Activated CD4-positive, alpha-beta T cell treated with anti-CD3 and anti-CD28 coated beads, Interleukin-2, amount 10 ng/mL, durations not matched to agents 7 days and 5 days (primary cell): ENCODE data around the gene DLGAP1. TPM values are rescaled to one million over a fixed set of nuclear protein-coding genes. Genes with fewer than 3 reads are reported as not detected.

Experiments used
- CTCF ChIA-PET: fragments of 350-600 bp; sonication (Branson Sonifier 250); formaldehyde crosslinking; loops from one replicate; lab custom pipeline; 2021; ENCODE audit warnings: antibody characterized with exemption; lab: Charles Lee
- POLR2A ChIA-PET: fragments of 350-600 bp; sonication (Branson Sonifier 250); formaldehyde crosslinking; loops from one replicate; lab custom pipeline; 2021; ENCODE audit warnings: antibody characterized with exemption; lab: Charles Lee
- DNase-seq: peaks from one replicate; pipeline ENCODE4 v3.0.0-alpha.2; 2020
- H3K27ac Mint-ChIP-seq: one replicate; pipeline ENCODE4 v1.8.0; 2021; ENCODE audit warnings: mild to moderate bottlenecking, moderate library complexity, mixed read lengths
- H3K27me3 Mint-ChIP-seq: one replicate; pipeline ENCODE4 v1.8.0; 2021; ENCODE audit warnings: mixed read lengths
- H3K36me3 Mint-ChIP-seq: one replicate; pipeline ENCODE4 v1.8.0; 2021; ENCODE audit warnings: low read depth, mixed read lengths
- H3K4me1 Mint-ChIP-seq: one replicate; pipeline ENCODE4 v1.8.0; 2021; ENCODE audit warnings: mixed read lengths
- H3K4me3 Mint-ChIP-seq: one replicate; pipeline ENCODE4 v1.8.0; 2021; ENCODE audit warnings: mild to moderate bottlenecking, moderate library complexity, mixed read lengths
- H3K9me3 Mint-ChIP-seq: one replicate; pipeline ENCODE4 v1.8.0; 2021; ENCODE audit warnings: mixed read lengths
- microRNA-seq: library from miRNA; unstranded; fragments of <30 nt; microRNA quantifications from one replicate; pipeline ENCODE4 v1.2.0, GENCODE V29; 2021; ENCODE audit warnings: borderline microRNAs expressed, borderline replicate concordance
- total RNA-seq, 2 experiments: library from RNA; stranded (reverse); gene quantifications; one replicate each; pipeline ENCODE4 v1.2.3, GENCODE V29; 2021

DLGAP1 gene
- total RNA-seq, 2 experiments from 2014 or later: 0.10 TPM; not detected in 1

DNA sequence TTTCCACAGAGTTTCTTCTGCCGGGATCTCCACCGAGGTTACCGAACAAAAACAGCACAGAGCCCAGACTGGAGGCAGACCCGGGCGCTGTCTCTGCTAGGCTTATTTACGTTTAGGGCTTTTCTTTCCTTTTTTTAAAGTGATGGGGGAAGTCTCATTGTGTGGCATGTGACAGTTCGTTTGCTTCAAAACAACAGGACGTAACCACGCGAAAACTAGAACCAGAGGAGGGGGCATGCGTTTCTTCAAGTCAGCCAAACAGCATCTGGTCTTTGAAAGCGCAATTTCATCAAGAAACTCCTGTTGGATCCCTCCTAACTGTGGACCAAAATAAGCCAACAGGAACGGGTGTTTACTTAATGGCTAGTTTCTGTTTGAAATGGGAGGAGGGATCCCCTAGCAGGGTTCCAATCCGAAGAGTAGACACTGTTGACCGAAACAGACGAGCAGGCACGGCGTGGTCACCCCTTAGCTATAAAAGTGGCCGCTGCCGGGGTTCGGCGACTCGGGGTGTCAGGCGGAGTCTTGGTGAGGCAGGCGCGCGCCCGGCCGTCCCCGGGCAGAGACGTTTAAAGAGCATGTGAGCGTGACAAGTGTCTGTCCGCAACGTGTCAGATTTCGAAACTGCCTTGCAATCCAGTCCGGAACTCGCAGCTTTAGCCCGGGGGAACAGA lies 1006.1 kb downstream of the DLGAP1 start:
- H3K4me1 Mint-ChIP-seq: peaks cover 44% of the 10 kb centered on the region
- ChIA-PET POLR2A (interaction anchor here (0.7 to 0.8 kb wide), 2 partner anchors 10 to 145 kb away, joined by 3 to 4 read pairs; no protein-coding TSS in a partner anchor), CTCF (interaction anchor here (0.7 to 2.0 kb wide), 2 partner anchors 136 to 146 kb away, joined by 3 to 6 read pairs; no protein-coding TSS in a partner anchor)
- H3K4me3 Mint-ChIP-seq: peak overlapping the region; percentile 89
- peak overlapping the region; percentile 99 for H3K27ac Mint-ChIP-seq
- peaks cover 6% of the 10 kb centered on the region for H3K36me3 Mint-ChIP-seq
- DNase-seq: peak; percentile 85
- H3K27me3 Mint-ChIP-seq: no peaks in the 10 kb centered on the region
- H3K9me3 Mint-ChIP-seq: no peaks in the 10 kb centered on the region

DNA sequence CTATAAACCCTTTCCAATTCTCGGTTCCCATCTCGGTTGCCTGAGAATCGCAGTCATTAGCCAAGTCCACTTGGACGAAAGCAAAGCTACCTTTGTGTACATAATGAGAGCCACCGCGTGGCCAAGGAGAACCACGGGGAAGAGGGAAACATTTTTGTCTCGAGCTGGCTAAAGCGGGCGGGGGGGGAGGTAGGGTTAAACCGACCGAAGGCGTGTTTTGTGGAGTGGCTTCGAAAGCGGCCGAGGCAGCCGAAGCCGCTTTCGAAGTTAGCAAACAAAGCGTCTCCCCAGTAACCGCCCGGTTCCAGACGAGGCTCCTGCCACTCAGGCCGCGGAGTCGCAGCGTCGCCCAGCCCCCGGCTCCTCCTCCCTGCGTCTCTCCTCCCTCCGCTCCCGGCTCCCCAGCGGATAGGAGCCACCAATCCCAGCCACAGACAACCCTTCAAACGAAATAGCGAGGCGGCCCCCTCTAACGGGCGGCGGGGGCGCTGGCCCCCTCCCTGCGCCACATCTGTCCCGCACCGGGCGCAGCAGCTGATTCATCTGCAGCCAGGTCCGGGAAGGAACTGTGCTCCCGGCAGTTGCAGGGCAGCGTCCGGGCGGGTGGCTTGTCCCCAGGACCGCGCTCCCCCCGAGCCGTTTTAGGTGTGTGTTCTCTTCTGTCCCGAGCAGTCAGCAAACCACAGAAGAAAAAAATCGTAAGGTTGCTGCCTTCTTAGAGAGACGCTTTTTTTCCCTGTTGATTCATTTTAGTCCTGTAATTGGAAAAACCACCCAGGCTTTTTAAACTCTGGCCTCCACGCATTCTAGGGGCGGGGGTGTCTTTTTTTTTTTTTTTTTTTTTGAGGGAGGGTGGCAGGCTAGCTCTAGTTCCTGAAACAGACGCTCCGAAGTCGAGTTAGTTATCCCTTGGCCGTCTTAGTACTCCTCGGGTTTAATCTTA lies 1006.9 kb downstream of the DLGAP1 start:
- Mint-ChIP-seq H3K27me3 (no peaks in the 10 kb centered on the region), H3K9me3 (no peaks in the 10 kb centered on the region), H3K4me1 (peaks cover 38% of the 10 kb centered on the region), H3K4me3 (peak overlapping the region; percentile 89), H3K27ac (peak overlapping the region; percentile 99), H3K36me3 (peaks cover 6% of the 10 kb centered on the region)
- DNase-seq: peak; percentile 90
- CTCF ChIA-PET: interaction anchor here (0.6 to 4.9 kb wide), 8 partner anchors 15 to 315 kb away, joined by 3 to 18 read pairs (median 5); no protein-coding TSS in a partner anchor
- POLR2A ChIA-PET: interaction anchor here (0.6 to 1.2 kb wide), 5 partner anchors 9 to 185 kb away, joined by 3 to 13 read pairs (median 3); no protein-coding TSS in a partner anchor

- ChIA-PET POLR2A (interaction anchor here (0.6 to 1.2 kb wide), 5 partner anchors 8 to 238 kb away, joined by 3 to 13 read pairs (median 4); partner anchors contain the start of gene MYL12A), CTCF (interaction anchor here (0.6 to 4.9 kb wide), 10 partner anchors 11 to 403 kb away, joined by 3 to 18 read pairs (median 4); no protein-coding TSS in a partner anchor)
- no peak for DNase-seq
- H3K4me1 Mint-ChIP-seq: peaks cover 29% of the 10 kb centered on the region
- H3K36me3 Mint-ChIP-seq: no peaks in the 10 kb centered on the region
- no peaks in the 10 kb centered on the region for H3K27me3 Mint-ChIP-seq
- no peaks in the 10 kb centered on the region for H3K9me3 Mint-ChIP-seq
- peak overlapping the region; percentile 99 for H3K27ac Mint-ChIP-seq
- H3K4me3 Mint-ChIP-seq: peak overlapping the region; percentile 89
Measured at GRCh38 chr18:3447068-3447894, 1007.8 kb downstream of the DLGAP1 start.

Small RNAs within 50 kb of the gene (microRNA-seq; reads per million reads assigned to microRNA genes)
- gene MIR6718: not detected
